Gastroesophageal sphincter (tissue), 4 donors: Measurements from ENCODE around the gene SUSD2. TPM values are rescaled to one million over a fixed set of nuclear protein-coding genes. Genes with fewer than 3 reads are reported as not detected.
A peak's percentile ranks its signal among the peaks of the same experiment; 100 is the strongest.

ENCODE experiments used
- ATAC-seq: fragments of 150-250 bp; one replicate; pipeline ENCODE4 v1.9.1; 2016; ENCODE audit warnings: mild to moderate bottlenecking, moderate library complexity
- H3K27ac ChIP-seq, 4 donors: fragments of 200-600 bp; sonication (generic) in 3 of 4; 1 replicate in 3 of 4; 2 replicates in 1 of 4; pipeline ENCODE4 v1.5.1; 2016 to 2019
- H3K27me3 ChIP-seq: fragments of 200-600 bp; sonication (generic); one replicate; pipeline ENCODE4 v1.5.1; 2019
- H3K36me3 ChIP-seq, 2 donors: fragments of 200-600 bp; sonication (generic); one replicate each; pipeline ENCODE4 v1.5.1; 2019; ENCODE audit warnings: control low read depth in 1 of 2
- H3K4me1 ChIP-seq, 3 donors: fragments of 200-600 bp; sonication (generic); 1 replicate in 2 of 3; 2 replicates in 1 of 3; pipeline ENCODE4 v1.5.1; 2016 to 2019; ENCODE audit warnings: control low read depth in 2 of 3
- H3K4me3 ChIP-seq, 2 donors: fragments of 200-600 bp; sonication (generic); one replicate each; pipeline ENCODE4 v1.5.1; 2019; ENCODE audit warnings: mild to moderate bottlenecking in 1 of 2, moderate library complexity in 1 of 2
- H3K9me3 ChIP-seq, 3 donors: fragments of 200-600 bp; sonication (generic); one replicate each; pipeline ENCODE4 v1.5.1; 2017 to 2019; ENCODE audit warnings: control low read depth in 2 of 3
- CTCF ChIP-seq, 4 experiments: fragments of 200-600 bp in 2 of 4; fragments of 450-650 bp in 2 of 4; sonication (generic) in 1 of 4; IDR thresholded peaks; one replicate each; pipeline ENCODE4 v1.5.1; 2017 to 2019; ENCODE audit warnings: antibody characterized with exemption in 4 of 4, mild to moderate bottlenecking in 2 of 4, moderate library complexity in 2 of 4
- EP300 ChIP-seq: sonication (generic); formaldehyde crosslinking; IDR thresholded peaks from one replicate; pipeline ENCODE4 v1.6.1; 2017; ENCODE audit warnings: antibody characterized with exemption, mild to moderate bottlenecking
- POLR2A ChIP-seq, 2 donors: fragments of 450-650 bp; IDR thresholded peaks; one replicate each; pipeline ENCODE4 v1.6.1; 2017; ENCODE audit warnings: antibody characterized with exemption in 2 of 2, mild to moderate bottlenecking in 2 of 2, moderate library complexity in 1 of 2
- POLR2AphosphoS5 ChIP-seq: sonication (generic); formaldehyde crosslinking; IDR thresholded peaks from one replicate; pipeline ENCODE4 v1.6.1; 2017; ENCODE audit warnings: antibody characterized with exemption
- WGBS, 2 donors: methylation state at CpG; one replicate each; pipeline ENCODE4 v1.1.5; 2018; ENCODE audit warnings: low coverage in 1 of 2; 5-methylcytosine and 5-hydroxymethylcytosine counted together
- total RNA-seq, 4 donors: library from RNA; depleted of rRNA; stranded (reverse); fragments of >200 nt; gene quantifications; one replicate each; pipeline ENCODE4 v1.1.0, GENCODE V29; 2016

SUSD2 gene
- total RNA-seq, 4 donors from 2014 or later = 2.4 to 5.0 (median 4.4) TPM

- Histone ChIP-seq H3K27ac (no peak overlapping the region), H3K27me3 (no peaks in the 10 kb centered on the region), H3K36me3 (peaks cover 0 to 29% of the 10 kb centered on the region in 2 donors), H3K9me3 (peaks cover 0 to 15% (median 0%) of the 10 kb centered on the region in 3 donors), H3K4me3 (no peak overlapping the region), H3K4me1 (no peaks in the 10 kb centered on the region)
- ATAC-seq = no peak
- no peak for TF ChIP-seq EP300
- TF ChIP-seq POLR2AphosphoS5 = no peak
- no peak for TF ChIP-seq CTCF (IDR thresholded peaks at IDR 0.05)
- no peak for TF ChIP-seq POLR2A (IDR thresholded peaks at IDR 0.05)
- WGBS, 2 donors = 100% methylated on average over 1 of the region's 1 CpG
Measured at GRCh38 chr22:24224468-24224867, 43.2 kb downstream of the SUSD2 start.

- no CpG with 5 or more reads among the region's 14 CpGs for WGBS, 2 donors
- Histone ChIP-seq H3K4me3 (no peak overlapping the region), H3K27ac (no peak overlapping the region), H3K9me3 (peaks cover 0 to 15% (median 0%) of the 10 kb centered on the region in 3 donors), H3K27me3 (no peaks in the 10 kb centered on the region), H3K4me1 (no peaks in the 10 kb centered on the region), H3K36me3 (peaks cover 0 to 22% of the 10 kb centered on the region in 2 donors)
- TF ChIP-seq CTCF (IDR thresholded peaks at IDR 0.05) (no peak), EP300 (no peak), POLR2A (IDR thresholded peaks at IDR 0.05) (no peak), POLR2AphosphoS5 (no peak)
- ATAC-seq = no peak
Measured at GRCh38 chr22:24225044-24225601, 43.8 kb downstream of the SUSD2 start.

GRCh38 chr22:24225951-24226350, 44.7 kb downstream of the SUSD2 start:
- Histone ChIP-seq H3K4me3 (no peak overlapping the region), H3K4me1 (no peaks in the 10 kb centered on the region), H3K36me3 (peaks cover 0 to 20% of the 10 kb centered on the region in 2 donors), H3K27me3 (no peaks in the 10 kb centered on the region), H3K9me3 (peaks cover 0 to 15% (median 0%) of the 10 kb centered on the region in 3 donors), H3K27ac (no peak overlapping the region)
- 89% methylated on average over 5 of the region's 14 CpGs; no CpG with 5 or more reads in 1 of the 2 donors for WGBS, 2 donors
- no peak for TF ChIP-seq POLR2A (IDR thresholded peaks at IDR 0.05)
- TF ChIP-seq EP300 = no peak
- TF ChIP-seq POLR2AphosphoS5 = no peak
- no peak for TF ChIP-seq CTCF (IDR thresholded peaks at IDR 0.05)
- ATAC-seq = no peak

GRCh38 chr22:24230911-24231656, 49.8 kb downstream of the SUSD2 start:
- ATAC-seq = no peak
- no peak for TF ChIP-seq EP300
- TF ChIP-seq POLR2AphosphoS5 = no peak
- TF ChIP-seq POLR2A (IDR thresholded peaks at IDR 0.05) = no peak
- TF ChIP-seq CTCF (IDR thresholded peaks at IDR 0.05) = peak in 1 of 4 experiments; percentile 47
- Histone ChIP-seq H3K27ac (no peak overlapping the region), H3K27me3 (no peaks in the 10 kb centered on the region), H3K9me3 (no peaks in the 10 kb centered on the region), H3K4me1 (no peaks in the 10 kb centered on the region), H3K36me3 (peaks cover 0 to 2% of the 10 kb centered on the region in 2 donors), H3K4me3 (no peak overlapping the region)
- WGBS, 2 donors = no CpG with 5 or more reads among the region's 18 CpGs

GRCh38 chr22:24231706-24232105, 50.4 kb downstream of the SUSD2 start:
- Histone ChIP-seq H3K9me3 (no peaks in the 10 kb centered on the region), H3K4me1 (no peaks in the 10 kb centered on the region), H3K36me3 (no peaks in the 10 kb centered on the region), H3K27ac (no peak overlapping the region), H3K4me3 (no peak overlapping the region), H3K27me3 (no peaks in the 10 kb centered on the region)
- TF ChIP-seq POLR2A (IDR thresholded peaks at IDR 0.05) (no peak), POLR2AphosphoS5 (no peak), CTCF (IDR thresholded peaks at IDR 0.05) (no peak), EP300 (no peak)
- 76% methylated on average over 3 of the region's 9 CpGs; no CpG with 5 or more reads in 1 of the 2 donors for WGBS, 2 donors
- ATAC-seq = no peak
